Mucosa of rectum (tissue), 2 donors: Measurements from ENCODE around the gene VMP1.
A peak's percentile ranks its signal among the peaks of the same experiment; 100 is the strongest.
"Not testable (repeated sequence)": the region's sequence is repeated elsewhere in the genome, so short reads cannot be mapped to it uniquely, and the experiment has no call there.

ENCODE experiments used
- H3K27ac ChIP-seq, 2 donors: one replicate each; pipeline ENCODE4 v1.7.0; 2013; ENCODE audit warnings: inconsistent platforms in 2 of 2, low read depth in 2 of 2, low read length in 2 of 2
- H3K27me3 ChIP-seq, 2 donors: one replicate each; pipeline ENCODE4 v1.7.0; 2013; ENCODE audit warnings: low read length in 2 of 2; ENCODE audit not compliant: control insufficient read depth in 2 of 2, insufficient read depth in 2 of 2
- H3K36me3 ChIP-seq, 2 donors: one replicate each; pipeline ENCODE4 v1.7.0; 2013; ENCODE audit warnings: low read length in 2 of 2; ENCODE audit not compliant: control insufficient read depth in 2 of 2, insufficient read depth in 2 of 2
- H3K4me1 ChIP-seq, 2 donors: one replicate each; pipeline ENCODE4 v1.7.0; 2013; ENCODE audit warnings: low read length in 2 of 2, mild to moderate bottlenecking in 1 of 2; ENCODE audit not compliant: control insufficient read depth in 2 of 2, insufficient read depth in 2 of 2
- H3K4me3 ChIP-seq, 2 donors: one replicate each; pipeline ENCODE4 v1.7.0; 2013; ENCODE audit warnings: low read length in 2 of 2
- H3K9ac ChIP-seq, 2 donors: one replicate each; pipeline ENCODE4 v1.7.0; 2013; ENCODE audit warnings: low read length in 2 of 2, low read depth in 1 of 2, mild to moderate bottlenecking in 1 of 2
- H3K9me3 ChIP-seq, 2 donors: one replicate each; pipeline ENCODE4 v1.7.0; 2013; ENCODE audit warnings: low read length in 2 of 2; ENCODE audit not compliant: control insufficient read depth in 2 of 2
- donor health status: healthy.
- donor health status: Normal muscosa, but diverticular disease.

Gene VMP1

GRCh38 chr17:59757881-59758385 is 50.5 kb downstream of the VMP1 start:
- H3K27me3 ChIP-seq: no peaks in the 10 kb centered on the region
- H3K9me3 ChIP-seq: no peaks in the 10 kb centered on the region
- H3K9ac ChIP-seq: no peak overlapping the region
- peaks cover 2 to 9% of the 10 kb centered on the region in 2 donors for H3K4me1 ChIP-seq
- H3K36me3 ChIP-seq: peaks cover 3 to 10% of the 10 kb centered on the region in 2 donors
- H3K27ac ChIP-seq: peak overlapping the region in 1 of 2 donors; percentile 46
- no peak overlapping the region for H3K4me3 ChIP-seq

GRCh38 chr17:59758998-59759651 is 51.7 kb downstream of the VMP1 start:
- Histone ChIP-seq H3K36me3 (peaks cover 3 to 10% of the 10 kb centered on the region in 2 donors), H3K4me1 (peaks cover 2 to 12% of the 10 kb centered on the region in 2 donors)
- H3K27ac ChIP-seq, H3K27me3 ChIP-seq, H3K9me3 ChIP-seq, H3K9ac ChIP-seq, H3K4me3 ChIP-seq: not testable (repeated sequence)

GRCh38 chr17:59760160-59760559 is 52.7 kb downstream of the VMP1 start:
- Histone ChIP-seq H3K9ac (no peak overlapping the region), H3K4me3 (no peak overlapping the region), H3K9me3 (no peaks in the 10 kb centered on the region), H3K27me3 (no peaks in the 10 kb centered on the region), H3K4me1 (peaks cover 0 to 7% of the 10 kb centered on the region in 2 donors), H3K36me3 (peaks cover 5 to 13% of the 10 kb centered on the region in 2 donors), H3K27ac (no peak overlapping the region)

- peaks cover 14 to 15% of the 10 kb centered on the region in 2 donors for H3K36me3 ChIP-seq
- no peaks in the 10 kb centered on the region for H3K9me3 ChIP-seq
- no peaks in the 10 kb centered on the region for H3K27me3 ChIP-seq
- peaks cover 0 to 2% of the 10 kb centered on the region in 2 donors for H3K4me1 ChIP-seq
- no peak overlapping the region for H3K4me3 ChIP-seq
- H3K27ac ChIP-seq: no peak overlapping the region
- H3K9ac ChIP-seq: no peak overlapping the region
Observed at GRCh38 chr17:59761385-59762048, 54.1 kb downstream of the VMP1 start.

- H3K36me3 ChIP-seq: peaks cover 14 to 15% of the 10 kb centered on the region in 2 donors
- no peaks in the 10 kb centered on the region for H3K9me3 ChIP-seq
- no peak overlapping the region for H3K9ac ChIP-seq
- H3K4me1 ChIP-seq: peaks cover 0 to 2% of the 10 kb centered on the region in 2 donors
- H3K27ac ChIP-seq: no peak overlapping the region
- H3K27me3 ChIP-seq: no peaks in the 10 kb centered on the region
- H3K4me3 ChIP-seq: no peak overlapping the region
Observed at GRCh38 chr17:59762049-59762823, 54.8 kb downstream of the VMP1 start.

DNA sequence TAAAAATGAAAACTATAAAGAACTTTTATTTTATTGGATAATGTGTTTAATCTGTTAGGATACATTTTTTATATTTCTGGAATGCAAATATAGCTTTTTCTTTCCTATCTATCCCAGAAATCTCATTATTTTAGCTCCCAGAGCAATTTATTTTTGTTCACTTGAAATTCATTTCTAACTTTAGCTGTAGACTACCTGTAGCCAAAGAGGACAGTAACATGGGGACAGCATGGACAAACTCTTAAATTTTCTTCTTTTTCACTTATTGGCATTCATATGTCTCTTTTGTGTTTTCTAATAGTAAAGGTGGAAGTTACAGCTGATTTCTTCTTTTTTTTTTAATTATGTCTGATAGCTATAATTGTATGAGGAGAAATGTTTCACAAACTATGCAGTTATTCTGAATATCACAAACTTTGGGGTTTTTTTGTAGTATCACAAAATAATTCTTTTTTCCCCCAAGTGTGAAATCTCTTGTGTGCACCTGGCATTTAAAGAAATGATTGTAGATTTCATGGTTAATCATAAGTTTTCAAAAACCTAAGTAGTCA is 55.4 kb downstream of the VMP1 start:
- Histone ChIP-seq H3K9ac (no peak overlapping the region), H3K36me3 (peaks cover 13 to 15% of the 10 kb centered on the region in 2 donors), H3K27me3 (no peaks in the 10 kb centered on the region), H3K4me1 (peaks cover 0 to 2% of the 10 kb centered on the region in 2 donors), H3K9me3 (no peaks in the 10 kb centered on the region), H3K27ac (no peak overlapping the region), H3K4me3 (no peak overlapping the region)

GRCh38 chr17:59763861-59764260 is 56.4 kb downstream of the VMP1 start:
- peaks cover 7 to 14% of the 10 kb centered on the region in 2 donors for H3K36me3 ChIP-seq
- no peak overlapping the region for H3K27ac ChIP-seq
- H3K4me1 ChIP-seq: peaks cover 0 to 2% of the 10 kb centered on the region in 2 donors

GRCh38 chr17:59764292-59764741 is 56.9 kb downstream of the VMP1 start:
- H3K27ac ChIP-seq: no peak overlapping the region
- H3K4me3 ChIP-seq: no peak overlapping the region
- no peaks in the 10 kb centered on the region for H3K27me3 ChIP-seq
- peaks cover 0 to 2% of the 10 kb centered on the region in 2 donors for H3K4me1 ChIP-seq
- no peak overlapping the region for H3K9ac ChIP-seq
- no peaks in the 10 kb centered on the region for H3K9me3 ChIP-seq
- H3K36me3 ChIP-seq: peaks cover 7 to 12% of the 10 kb centered on the region in 2 donors

More at GRCh38 chr17:59763861-59764260, 56.4 kb downstream of the VMP1 start:
- Histone ChIP-seq H3K9ac (no peak overlapping the region), H3K4me3 (no peak overlapping the region), H3K27me3 (no peaks in the 10 kb centered on the region), H3K9me3 (no peaks in the 10 kb centered on the region)

DNA sequence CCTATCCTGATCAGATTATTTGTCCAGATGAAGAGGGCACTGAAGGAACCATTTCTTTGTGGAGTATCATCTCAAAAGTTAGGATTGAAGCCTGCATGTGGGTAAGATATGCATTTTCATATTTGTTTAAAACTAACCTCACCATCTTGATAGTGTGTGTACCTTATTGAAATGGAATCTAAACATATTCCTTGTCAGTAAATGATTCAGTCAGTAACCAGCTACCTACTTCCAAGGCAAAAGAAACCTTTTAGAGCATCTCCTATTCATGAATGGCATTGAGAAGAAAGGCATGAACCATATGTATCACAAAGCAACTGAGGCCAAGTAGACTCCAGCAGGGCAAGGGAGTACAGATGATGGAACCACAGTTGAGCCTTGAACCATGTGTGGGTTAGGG is 57.6 kb downstream of the VMP1 start:
- no peaks in the 10 kb centered on the region for H3K27me3 ChIP-seq
- H3K4me1 ChIP-seq: peaks cover 0 to 2% of the 10 kb centered on the region in 2 donors
- no peak overlapping the region for H3K4me3 ChIP-seq
- H3K36me3 ChIP-seq: peaks cover 7 to 12% of the 10 kb centered on the region in 2 donors
- H3K27ac ChIP-seq: no peak overlapping the region
- H3K9ac ChIP-seq: no peak overlapping the region
- no peaks in the 10 kb centered on the region for H3K9me3 ChIP-seq
